Colonic mucosa (tissue), 4 donors: ENCODE results near the gene GABRB2. TPM values are rescaled to one million over a fixed set of nuclear protein-coding genes. Genes with fewer than 3 reads are reported as not detected.

Experiments used
- DNase-seq: peaks from one replicate; pipeline ENCODE4 v3.0.0-alpha.2; 2020
- H3K27ac ChIP-seq: fragments of 200-600 bp; one replicate; pipeline ENCODE4 v1.8.0; 2021
- H3K27me3 ChIP-seq: fragments of 200-600 bp; one replicate; pipeline ENCODE4 v1.8.0; 2021
- H3K36me3 ChIP-seq: fragments of 200-600 bp; one replicate; pipeline ENCODE4 v1.8.0; 2021
- H3K4me1 ChIP-seq: fragments of 200-600 bp; one replicate; pipeline ENCODE4 v1.8.0; 2021; ENCODE audit warnings: mild to moderate bottlenecking
- H3K4me3 ChIP-seq: fragments of 200-600 bp; one replicate; pipeline ENCODE4 v1.8.0; 2021
- H3K9ac ChIP-seq, 2 donors: one replicate each; pipeline ENCODE4 v1.7.0; 2013; ENCODE audit warnings: control low read depth in 2 of 2, low read depth in 2 of 2, low read length in 2 of 2
- H3K9me3 ChIP-seq: fragments of 200-600 bp; one replicate; pipeline ENCODE4 v1.8.0; 2021
- intact Hi-C: fragments of 100-400 bp; cut with DNase I; formaldehyde crosslinking; loops from one replicate; pipeline ENCODE4 v1.14.1; 2022
- total RNA-seq, 2 donors: library from RNA; stranded (reverse); fragmentation: NEBNext Ultra II Directional in 1 of 2; extraction: Animal tissue kit (Norgen Biotek cat#: 25700) in 1 of 2; gene quantifications; one replicate each; pipeline ENCODE4 v1.2.1, GENCODE V29; 2021
- TF ChIP-seq, protein P1 (sequence below): fragments of 200-600 bp; IDR thresholded peaks from one replicate; pipeline ENCODE4 v1.8.0; 2022; ENCODE audit warnings: antibody characterized with exemption, mild to moderate bottlenecking
- donor health status: healthy.
- donor health status: DM: no; HTN: no; CAD: no.
- donor health status: DM: no; HTN: no; CAD: no.

Gene GABRB2
- total RNA-seq, 2 donors from 2014 or later: 1.5 to 4.2 TPM

DNA sequence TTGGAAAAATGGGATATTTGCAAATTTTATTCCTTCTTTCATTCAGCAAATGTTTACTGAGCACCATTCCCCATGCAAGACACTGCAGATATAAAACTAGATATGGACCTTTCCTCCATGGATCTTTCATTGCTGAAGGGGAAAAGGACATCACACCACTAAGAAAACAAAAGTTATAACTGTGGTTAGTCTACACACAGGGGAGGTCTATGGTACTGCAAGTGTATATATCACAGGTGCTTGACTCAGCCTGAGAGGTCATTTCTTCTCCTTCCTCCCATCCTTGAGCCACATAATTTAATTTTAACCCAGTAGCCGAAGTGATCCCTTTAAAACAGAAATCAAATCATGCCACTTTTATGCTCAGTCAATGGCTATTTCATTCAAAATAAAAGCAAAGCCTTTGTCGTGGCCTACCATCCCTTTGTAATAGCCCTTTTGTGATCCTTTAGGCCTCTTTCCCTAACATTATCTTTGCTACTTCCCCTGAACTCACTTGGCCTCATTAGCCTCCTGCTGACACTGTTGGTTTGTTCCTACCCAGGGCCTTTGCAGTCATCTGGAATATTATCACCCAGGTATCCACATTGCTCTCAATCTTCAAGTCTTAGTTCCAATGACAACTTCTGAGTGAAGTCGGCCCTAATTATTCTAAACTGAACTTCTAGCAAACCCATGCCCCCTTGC, 213.2 kb downstream of the GABRB2 start:
- no peak overlapping the region for H3K4me3 ChIP-seq
- no peaks in the 10 kb centered on the region for H3K4me1 ChIP-seq
- no peak for DNase-seq
- no peak overlapping the region for H3K27ac ChIP-seq
- H3K27me3 ChIP-seq: no peaks in the 10 kb centered on the region
- no peaks in the 10 kb centered on the region for H3K36me3 ChIP-seq
- TF ChIP-seq, protein P1, sequence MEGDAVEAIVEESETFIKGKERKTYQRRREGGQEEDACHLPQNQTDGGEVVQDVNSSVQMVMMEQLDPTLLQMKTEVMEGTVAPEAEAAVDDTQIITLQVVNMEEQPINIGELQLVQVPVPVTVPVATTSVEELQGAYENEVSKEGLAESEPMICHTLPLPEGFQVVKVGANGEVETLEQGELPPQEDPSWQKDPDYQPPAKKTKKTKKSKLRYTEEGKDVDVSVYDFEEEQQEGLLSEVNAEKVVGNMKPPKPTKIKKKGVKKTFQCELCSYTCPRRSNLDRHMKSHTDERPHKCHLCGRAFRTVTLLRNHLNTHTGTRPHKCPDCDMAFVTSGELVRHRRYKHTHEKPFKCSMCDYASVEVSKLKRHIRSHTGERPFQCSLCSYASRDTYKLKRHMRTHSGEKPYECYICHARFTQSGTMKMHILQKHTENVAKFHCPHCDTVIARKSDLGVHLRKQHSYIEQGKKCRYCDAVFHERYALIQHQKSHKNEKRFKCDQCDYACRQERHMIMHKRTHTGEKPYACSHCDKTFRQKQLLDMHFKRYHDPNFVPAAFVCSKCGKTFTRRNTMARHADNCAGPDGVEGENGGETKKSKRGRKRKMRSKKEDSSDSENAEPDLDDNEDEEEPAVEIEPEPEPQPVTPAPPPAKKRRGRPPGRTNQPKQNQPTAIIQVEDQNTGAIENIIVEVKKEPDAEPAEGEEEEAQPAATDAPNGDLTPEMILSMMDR: no peak
- H3K9me3 ChIP-seq: no peaks in the 10 kb centered on the region
- intact Hi-C loops: no loop called here
- no peak overlapping the region for H3K9ac ChIP-seq

GRCh38 chr5:161332343-161332742, 214.2 kb downstream of the GABRB2 start:
- Histone ChIP-seq H3K9me3 (no peaks in the 10 kb centered on the region), H3K27me3 (no peaks in the 10 kb centered on the region), H3K36me3 (no peaks in the 10 kb centered on the region), H3K4me1 (no peaks in the 10 kb centered on the region), H3K27ac (no peak overlapping the region), H3K4me3 (no peak overlapping the region), H3K9ac (no peak overlapping the region)
- intact Hi-C loops: no loop called here
- no peak for DNase-seq
- TF ChIP-seq, protein P1: no peak

- no peaks in the 10 kb centered on the region for H3K4me1 ChIP-seq
- DNase-seq: no peak
- H3K36me3 ChIP-seq: no peaks in the 10 kb centered on the region
- no peak overlapping the region for H3K9ac ChIP-seq
- no peaks in the 10 kb centered on the region for H3K9me3 ChIP-seq
- H3K27me3 ChIP-seq: no peaks in the 10 kb centered on the region
- H3K27ac ChIP-seq: no peak overlapping the region
- TF ChIP-seq, protein P1: no peak
- no peak overlapping the region for H3K4me3 ChIP-seq
- intact Hi-C loops: no loop called here
Observed at GRCh38 chr5:161314033-161314432, 232.5 kb downstream of the GABRB2 start.

- no peak for DNase-seq
Observed at GRCh38 chr5:161312882-161313281, 233.6 kb downstream of the GABRB2 start.

GRCh38 chr5:161311965-161312364, 234.6 kb downstream of the GABRB2 start:
- H3K36me3 ChIP-seq: no peaks in the 10 kb centered on the region
- no peaks in the 10 kb centered on the region for H3K4me1 ChIP-seq
- H3K9me3 ChIP-seq: no peaks in the 10 kb centered on the region
- TF ChIP-seq, protein P1: no peak
- H3K4me3 ChIP-seq: no peak overlapping the region
- no peak overlapping the region for H3K9ac ChIP-seq
- intact Hi-C loops: no loop called here
- DNase-seq: no peak
- H3K27ac ChIP-seq: no peak overlapping the region
- no peaks in the 10 kb centered on the region for H3K27me3 ChIP-seq

More at GRCh38 chr5:161312882-161313281, 233.6 kb downstream of the GABRB2 start:
- TF ChIP-seq, protein P1: no peak
- intact Hi-C loops: no loop called here
- H3K9ac ChIP-seq: no peak overlapping the region
- no peaks in the 10 kb centered on the region for H3K27me3 ChIP-seq
- no peaks in the 10 kb centered on the region for H3K36me3 ChIP-seq
- no peaks in the 10 kb centered on the region for H3K9me3 ChIP-seq
- no peak overlapping the region for H3K4me3 ChIP-seq
- no peaks in the 10 kb centered on the region for H3K4me1 ChIP-seq
- no peak overlapping the region for H3K27ac ChIP-seq
